HG02840 (cell line): Measurements from ENCODE around the gene TMUB1.
A peak's percentile ranks its signal among the peaks of the same experiment; 100 is the strongest.
"Not testable (repeated sequence)": the region's sequence is repeated elsewhere in the genome, so short reads cannot be mapped to it uniquely, and the experiment has no call there.

ENCODE experiments used
- ATAC-seq: cut with Tn5 transposase; IDR thresholded peaks from one replicate; pipeline ENCODE4 v1.9.1; 2021; ENCODE audit warnings: mild to moderate bottlenecking, moderate library complexity, moderate number of reproducible peaks; ENCODE audit not compliant: unreplicated experiment, low FRiP score

The TMUB1 gene

GRCh38 chr7:151057989-151058780 lies 25.1 kb downstream of the TMUB1 start:
- peak; percentile 87 for ATAC-seq

- peak; percentile 8 for ATAC-seq
Observed at GRCh38 chr7:151057506-151057988, 25.7 kb downstream of the TMUB1 start, which contains the start of gene CDK5. Gene CDK5 (minus strand): TSS chr7:151057897. CDS start chr7:151057848, 49 bp downstream.

DNA sequence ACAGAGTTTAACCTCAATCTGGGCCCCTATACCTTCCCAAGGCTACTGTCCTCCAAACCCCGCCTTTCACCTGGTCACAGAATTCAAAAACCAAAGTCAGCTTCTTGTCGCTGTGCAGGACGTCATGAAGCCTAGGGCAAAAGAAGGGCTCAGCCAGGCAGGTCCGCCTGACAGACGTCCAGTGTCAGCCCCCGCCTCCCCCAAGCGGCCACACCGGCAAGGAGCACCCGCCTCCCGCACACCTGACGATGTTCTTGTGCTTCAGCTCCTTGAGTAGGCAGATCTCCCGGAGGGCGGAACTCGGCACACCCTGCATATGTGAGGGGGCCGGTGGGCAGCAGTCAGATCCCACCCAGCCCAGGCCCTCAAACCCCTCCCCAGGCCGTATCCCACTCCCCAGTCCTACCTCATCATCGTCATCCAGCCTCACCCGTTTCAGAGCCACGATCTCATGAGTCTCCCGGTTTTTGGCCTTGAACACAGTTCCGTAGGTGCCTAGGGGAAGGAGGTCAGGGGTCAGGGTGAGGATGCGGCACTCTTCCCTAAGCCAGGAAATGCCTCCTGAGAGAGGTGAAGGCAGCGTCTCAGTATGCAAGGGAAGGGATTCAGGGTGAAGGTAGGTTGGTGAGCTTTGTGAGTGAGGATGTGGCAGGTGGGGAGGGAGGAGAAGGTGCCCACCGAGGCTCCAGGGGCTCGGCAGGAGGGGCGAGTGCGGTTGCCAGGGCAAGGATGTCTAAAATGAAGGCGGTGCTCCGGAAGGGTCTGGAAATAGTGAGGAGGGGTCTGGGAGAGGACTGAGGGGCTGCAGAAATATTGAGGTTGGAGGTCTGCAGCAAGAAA lies 26.4 kb downstream of the TMUB1 start:
- ATAC-seq, result no peak

DNA sequence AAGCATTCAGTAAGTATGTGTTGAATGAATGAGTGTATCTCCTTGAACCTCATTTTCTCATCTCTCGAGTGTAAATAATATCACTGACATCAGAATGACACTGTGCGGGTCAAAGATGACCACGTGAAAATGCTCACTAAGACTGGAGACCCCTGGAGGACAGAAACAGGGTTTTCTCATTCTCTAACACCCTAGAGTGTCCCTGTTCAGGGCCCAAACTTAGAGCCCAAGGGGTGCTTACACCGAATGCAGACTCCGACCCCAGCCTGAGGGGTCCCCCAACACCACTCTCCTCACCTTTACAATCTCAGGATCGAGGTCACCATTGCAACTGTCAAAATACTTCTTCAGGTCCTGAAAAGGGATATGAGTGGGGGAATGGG lies 27.0 kb downstream of the TMUB1 start:
- ATAC-seq, result no peak

DNA sequence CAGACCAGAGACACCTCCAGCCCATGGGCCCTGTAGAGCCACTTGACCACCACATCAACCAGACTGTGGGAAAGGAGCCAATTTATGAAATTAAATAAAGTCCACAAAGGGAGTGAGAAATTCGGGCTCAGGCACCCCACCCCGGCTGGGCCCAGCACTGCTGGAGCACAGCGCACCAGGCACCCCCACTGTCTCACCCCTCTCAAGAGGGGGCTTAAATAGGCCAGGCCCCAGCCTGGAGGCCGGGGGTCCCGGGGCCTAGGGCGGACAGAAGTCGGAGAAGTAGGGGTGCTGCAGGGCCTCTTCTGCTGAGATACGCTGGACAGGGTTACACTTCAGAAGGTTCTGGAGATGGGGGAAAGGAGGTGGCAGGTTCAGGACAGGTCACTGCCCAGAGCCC lies 29.5 kb downstream of the TMUB1 start:
- ATAC-seq, result no peak

DNA sequence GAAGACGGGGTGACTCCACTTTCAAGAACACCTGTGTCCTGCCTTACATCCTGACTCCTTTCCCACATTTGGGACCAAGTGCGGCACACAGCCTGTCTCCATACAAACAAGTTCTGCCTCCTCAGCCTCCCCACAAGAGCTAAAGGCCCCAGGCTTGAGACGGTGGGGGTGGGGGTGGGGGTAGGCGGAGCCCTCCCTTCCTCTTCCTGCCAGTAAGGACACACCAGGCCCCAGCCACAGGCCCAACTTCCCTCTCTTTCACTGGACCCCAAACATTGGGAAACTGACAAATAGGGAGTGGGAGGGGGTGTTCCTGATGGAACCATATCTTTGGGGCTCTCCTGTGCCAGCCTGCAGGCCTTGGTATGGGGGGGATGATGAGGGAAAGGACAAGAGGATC lies 30.2 kb downstream of the TMUB1 start:
- no peak for ATAC-seq

- ATAC-seq, result no peak
Observed at GRCh38 chr7:151051108-151051507, 32.2 kb downstream of the TMUB1 start.

DNA sequence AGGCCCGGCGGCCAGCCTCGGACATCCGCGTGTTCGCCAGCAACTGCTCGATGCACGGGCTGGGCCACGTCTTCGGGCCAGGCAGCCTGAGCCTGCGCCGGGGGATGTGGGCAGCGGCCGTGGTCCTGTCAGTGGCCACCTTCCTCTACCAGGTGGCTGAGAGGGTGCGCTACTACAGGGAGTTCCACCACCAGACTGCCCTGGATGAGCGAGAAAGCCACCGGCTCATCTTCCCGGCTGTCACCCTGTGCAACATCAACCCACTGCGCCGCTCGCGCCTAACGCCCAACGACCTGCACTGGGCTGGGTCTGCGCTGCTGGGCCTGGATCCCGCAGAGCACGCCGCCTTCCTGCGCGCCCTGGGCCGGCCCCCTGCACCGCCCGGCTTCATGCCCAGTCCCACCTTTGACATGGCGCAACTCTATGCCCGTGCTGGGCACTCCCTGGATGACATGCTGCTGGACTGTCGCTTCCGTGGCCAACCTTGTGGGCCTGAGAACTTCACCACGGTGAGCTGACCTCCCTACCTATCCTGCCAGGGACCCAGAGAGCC lies 34.3 kb downstream of the TMUB1 start:
- ATAC-seq, result no peak

DNA sequence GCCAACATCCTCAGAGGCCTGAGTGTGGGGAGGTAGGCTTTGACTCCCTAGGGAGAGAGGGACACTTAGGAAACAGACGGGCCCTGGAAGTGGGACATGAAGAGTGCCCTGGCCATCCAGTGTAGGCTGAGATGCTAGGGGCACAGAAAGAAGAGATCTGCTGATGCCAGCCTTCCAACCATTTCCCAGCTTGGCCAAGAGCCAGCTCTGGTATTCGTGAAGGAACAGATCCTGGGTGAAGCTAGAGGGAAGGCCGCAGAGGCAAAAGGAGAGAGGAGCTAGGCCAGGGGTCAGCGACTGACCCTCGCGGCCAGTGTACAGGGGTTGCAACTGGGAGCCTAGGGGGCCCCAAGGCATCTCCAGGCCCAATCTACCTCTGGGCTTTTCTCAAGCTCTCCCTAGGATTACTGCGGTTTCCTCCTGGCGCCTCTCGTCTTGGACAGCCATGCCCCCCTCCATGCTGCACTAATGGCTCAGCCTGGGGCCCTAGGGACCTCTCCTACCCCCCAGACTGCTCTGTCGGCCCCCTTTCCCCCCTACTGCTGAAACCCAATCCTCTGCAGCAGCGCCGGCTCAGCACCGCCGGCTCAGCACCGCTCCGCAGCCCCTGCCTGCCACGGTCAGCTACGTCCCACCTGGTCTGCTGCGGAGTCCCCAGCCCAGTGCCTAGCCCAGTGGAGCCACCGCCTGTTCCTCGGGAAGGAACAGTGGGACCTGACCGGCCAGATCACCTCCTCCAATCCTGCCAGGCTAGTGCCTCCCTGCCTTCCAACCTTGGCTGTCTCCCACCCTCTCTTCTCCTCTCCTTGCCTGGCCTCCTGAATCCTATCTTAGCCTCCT lies 35.1 kb downstream of the TMUB1 start, which contains the start of gene ASIC3:
Gene ASIC3 (plus strand): TSS at position 556 of the 840 bp plus-strand sequence. CDS start 355 bp downstream, outside the sequence.
- no peak for ATAC-seq

- ATAC-seq, result no peak
Observed at GRCh38 chr7:151046603-151047573, 36.4 kb downstream of the TMUB1 start.

GRCh38 chr7:151045967-151046366 lies 37.3 kb downstream of the TMUB1 start:
- no peak for ATAC-seq

DNA sequence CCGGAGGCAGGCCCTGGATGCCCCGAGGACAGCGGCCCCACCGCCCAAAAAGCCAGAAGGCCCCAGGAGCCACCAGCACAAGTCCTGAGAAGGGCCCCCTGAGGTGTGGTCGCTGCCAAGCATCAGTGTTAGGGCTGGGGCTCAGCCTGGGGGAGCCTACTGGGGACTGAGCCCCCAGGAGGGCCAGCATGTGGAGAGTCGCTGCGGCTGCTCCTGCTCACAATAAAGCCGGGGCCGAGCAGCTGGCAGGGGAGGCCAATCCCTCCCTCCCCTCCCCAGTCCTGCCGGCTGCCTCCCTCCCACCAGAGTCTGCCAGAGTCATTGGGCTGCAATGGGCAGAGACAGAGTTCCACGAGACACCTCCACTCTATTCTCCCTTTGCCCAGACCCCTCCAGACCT lies 38.0 kb downstream of the TMUB1 start:
- ATAC-seq, result no peak

GRCh38 chr7:151043959-151044358 lies 39.3 kb downstream of the TMUB1 start:
- ATAC-seq, result no peak

- not testable (repeated sequence) for ATAC-seq
Observed at GRCh38 chr7:151043449-151043848, 39.8 kb downstream of the TMUB1 start.

DNA sequence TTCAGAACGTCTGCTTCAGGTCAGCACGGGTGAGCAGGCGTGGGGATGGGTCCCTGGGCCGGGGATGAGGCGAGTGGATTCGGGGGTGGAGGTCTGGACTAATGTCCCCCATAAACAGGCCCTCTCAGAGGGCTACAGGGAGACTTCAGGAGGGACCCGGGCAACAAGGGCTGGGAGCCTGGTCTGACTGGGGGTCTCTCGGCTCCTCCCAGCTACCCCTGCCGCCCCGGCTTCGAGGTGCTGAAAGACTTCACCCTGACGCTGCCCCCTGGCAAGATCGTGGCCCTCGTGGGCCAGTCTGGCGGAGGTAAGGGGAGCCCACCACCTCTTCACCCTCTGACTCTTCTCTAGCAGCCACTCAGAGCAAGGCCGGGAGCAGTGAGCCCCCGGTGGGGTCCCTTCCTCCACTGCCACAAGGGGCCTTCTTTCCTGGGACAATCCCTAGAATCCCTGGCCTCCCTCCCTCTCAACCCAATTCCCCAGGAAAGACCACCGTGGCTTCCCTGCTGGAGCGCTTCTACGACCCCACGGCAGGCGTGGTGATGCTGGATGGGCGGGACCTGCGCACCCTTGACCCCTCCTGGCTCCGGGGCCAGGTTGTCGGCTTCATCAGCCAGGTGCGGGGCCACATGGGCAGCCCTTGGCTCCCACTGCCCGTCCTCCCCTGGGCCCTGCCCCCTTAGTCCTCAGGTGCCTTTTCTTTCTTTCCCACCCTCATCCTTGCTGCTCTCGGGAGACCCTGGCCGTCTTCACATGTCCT lies 42.5 kb downstream of the TMUB1 start:
- ATAC-seq, result no peak

DNA sequence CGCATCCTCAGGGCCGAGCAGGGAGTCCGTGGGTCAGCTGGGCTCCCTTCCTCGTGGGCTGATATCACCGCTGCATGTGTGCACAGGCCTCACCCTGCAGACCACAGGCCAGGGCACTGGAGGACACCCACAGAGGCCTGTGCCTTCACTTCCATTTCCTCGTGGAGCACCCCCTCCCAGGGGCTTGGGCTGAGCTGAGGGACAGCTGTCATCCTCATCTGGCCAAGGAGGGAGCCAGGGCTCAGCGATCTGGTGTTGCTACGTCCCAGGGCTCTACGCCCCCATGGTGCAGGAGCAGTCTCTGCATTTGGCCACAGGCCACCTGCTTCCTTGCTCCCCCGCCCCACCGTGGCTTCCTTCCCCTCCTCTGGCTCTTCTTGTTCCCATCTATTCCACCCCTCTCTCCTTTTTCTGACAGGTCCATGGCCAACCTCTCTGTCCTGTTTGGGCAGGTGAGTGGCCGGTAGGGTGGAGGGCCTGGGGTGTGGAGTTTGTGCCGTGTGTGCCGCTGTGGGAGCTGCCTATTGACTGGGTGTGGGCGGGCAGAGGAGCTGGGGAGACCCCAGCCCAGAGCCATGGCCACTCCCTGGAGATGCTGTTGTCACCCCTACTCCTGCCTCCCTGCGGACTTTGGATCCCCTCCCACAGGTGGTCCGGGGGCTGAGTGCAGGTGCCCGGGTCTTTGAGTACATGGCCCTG lies 43.3 kb downstream of the TMUB1 start:
- ATAC-seq, result no peak

DNA sequence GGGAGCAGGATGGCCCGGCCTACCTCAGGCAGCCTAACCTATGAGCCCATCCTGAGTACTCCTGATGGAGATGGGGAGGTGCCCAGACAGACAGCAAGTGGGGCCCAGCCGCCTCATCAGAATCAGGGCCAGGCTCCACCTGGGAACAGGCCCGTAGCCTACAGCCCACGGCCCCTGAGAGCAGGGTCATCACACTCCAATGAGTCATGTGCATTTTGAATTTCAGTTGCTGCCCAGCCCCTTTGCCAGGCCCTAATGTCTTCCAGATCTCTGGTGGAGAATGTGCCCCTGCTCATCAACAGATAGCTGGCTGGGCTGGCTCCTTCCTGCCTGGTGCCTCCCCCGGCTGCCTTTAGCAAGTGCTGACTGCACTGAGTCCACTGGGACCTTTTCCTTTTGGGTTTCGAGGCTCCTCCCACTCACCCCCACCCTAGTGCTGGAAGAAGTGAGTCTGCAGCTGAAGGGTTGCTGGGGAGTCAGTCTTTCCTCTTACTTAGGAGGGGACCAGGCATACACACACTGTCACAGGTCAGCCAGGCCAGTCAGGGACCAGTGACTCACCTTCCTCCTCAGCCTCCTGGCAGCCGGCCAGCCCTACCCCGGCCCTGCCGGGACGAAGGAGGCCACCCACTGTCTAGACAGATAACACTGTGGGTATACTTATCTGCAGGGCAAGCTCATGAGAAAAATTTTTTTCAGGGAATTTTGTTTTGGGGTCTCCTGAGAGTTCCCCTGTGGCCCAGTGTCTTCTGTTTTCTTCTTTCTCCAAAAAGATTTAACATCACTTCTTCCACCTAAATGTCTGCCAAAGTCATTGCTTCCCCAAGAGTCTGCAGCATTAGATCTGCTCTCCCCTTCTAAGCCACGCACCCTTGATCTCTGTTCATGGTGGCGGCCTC lies 44.1 kb downstream of the TMUB1 start:
- no peak for ATAC-seq
